ENCODE results near the gene FLNC.

FLNC gene

GRCh38 chr7:128859232-128860157 is 29.3 kb downstream of the FLNC start:
- DNase-seq (ENCODE audit: low read depth): no peak
- no peak overlapping the region for H3K4me3 ChIP-seq (ENCODE audit: low read depth, low read length)
- no peak for TF ChIP-seq CTCF (IDR thresholded peaks at IDR 0.05; ENCODE audit: control insufficient read depth, extremely low read depth, insufficient read depth)

GRCh38 chr7:128860158-128861073 is 30.2 kb downstream of the FLNC start:
- DNase-seq (ENCODE audit: low read depth): no peak

GRCh38 chr7:128861957-128862570 is 31.9 kb downstream of the FLNC start:
- no peak for TF ChIP-seq CTCF (IDR thresholded peaks at IDR 0.05; ENCODE audit: control insufficient read depth, extremely low read depth, insufficient read depth)
- DNase-seq (ENCODE audit: low read depth): no peak
- peak overlapping the region; percentile 72 for H3K4me3 ChIP-seq (ENCODE audit: low read depth, low read length)

More at GRCh38 chr7:128860158-128861073, 30.2 kb downstream of the FLNC start:
- no peak for TF ChIP-seq CTCF (IDR thresholded peaks at IDR 0.05; ENCODE audit: control insufficient read depth, extremely low read depth, insufficient read depth)
- H3K4me3 ChIP-seq (ENCODE audit: low read depth, low read length): no peak overlapping the region

- peak within 1 kb of the TSS; percentile 72 for H3K4me3 ChIP-seq (ENCODE audit: low read depth, low read length)
- TF ChIP-seq CTCF (IDR thresholded peaks at IDR 0.05; ENCODE audit: control insufficient read depth, extremely low read depth, insufficient read depth): no peak
- DNase-seq (ENCODE audit: low read depth): peak; percentile 93
Observed at GRCh38 chr7:128862571-128863432, 32.6 kb downstream of the FLNC start, which contains the start of gene ATP6V1F. Gene ATP6V1F, plus strand, starts transcription at chr7:128862856. Its CDS starts 49 bp downstream, at chr7:128862905.

GRCh38 chr7:128863433-128863989 is 33.3 kb downstream of the FLNC start:
- peak; percentile 34 for DNase-seq (ENCODE audit: low read depth)
- peak overlapping the region; percentile 72 for H3K4me3 ChIP-seq (ENCODE audit: low read depth, low read length)
- peak; percentile 56 for TF ChIP-seq CTCF (IDR thresholded peaks at IDR 0.05; ENCODE audit: control insufficient read depth, extremely low read depth, insufficient read depth)

All from LNCaP clone FGC (cell line).